H1 (cell line): ENCODE measurements around the gene HOXB9.

Experiments used
- EZH2 ChIP-seq: fragments of 200-600 bp; sonication (generic); IDR thresholded peaks from 2 replicates; pipeline ENCODE4 v1.7.1; 2012; ENCODE audit warnings: low read depth, mild to moderate bottlenecking, moderate library complexity, low read length, inconsistent platforms; ENCODE audit not compliant: severe bottlenecking
- POLR2A ChIP-seq, 2 experiments: IDR thresholded peaks; 1 replicate in 1 of 2; 2 replicates in 1 of 2; pipeline ENCODE4 v1.6.1; 2011; ENCODE audit warnings: low read depth in 2 of 2, low read length in 2 of 2, mild to moderate bottlenecking in 2 of 2; ENCODE audit errors: control extremely low read depth in 1 of 2

DNA sequence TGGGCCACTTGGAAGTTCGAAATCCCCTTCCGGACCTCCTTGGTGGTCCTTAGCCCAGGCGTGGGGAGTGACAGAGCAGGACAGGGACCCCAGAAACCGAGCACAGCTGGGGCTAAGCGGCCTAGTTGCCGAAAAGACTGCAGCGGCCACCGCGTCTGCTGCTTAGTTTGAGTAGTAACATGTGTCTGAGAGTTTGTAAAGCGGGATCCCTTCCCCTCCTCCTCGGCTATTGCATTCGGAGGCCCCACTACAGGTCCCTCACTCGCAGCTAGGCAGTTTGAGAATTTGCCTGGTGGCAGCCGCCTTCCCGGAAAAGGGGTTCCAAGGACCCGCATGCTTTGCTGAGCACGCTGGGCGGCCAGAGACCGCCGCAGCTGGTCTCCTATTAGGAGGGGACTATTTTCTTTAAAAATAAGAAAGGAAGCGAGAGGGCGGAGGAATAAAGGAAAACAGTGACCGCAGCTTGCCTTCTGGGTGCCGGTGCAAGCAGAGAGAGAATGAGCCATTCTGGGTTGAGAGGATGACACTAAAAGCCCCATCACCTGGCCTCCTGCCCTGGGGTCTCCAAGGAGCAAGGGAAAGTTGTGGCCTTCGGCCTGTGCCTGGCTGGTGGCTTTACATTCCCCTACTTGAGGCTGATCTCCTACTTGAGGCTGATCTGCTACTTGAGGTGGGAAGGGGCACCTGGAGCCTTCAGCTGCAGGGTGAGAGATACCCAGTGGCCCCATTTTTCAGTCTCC, 31.4 kb downstream of the HOXB9 start:
- TF ChIP-seq POLR2A (IDR thresholded peaks at IDR 0.05; ENCODE audit: control extremely low read depth in 1 of 2, low read depth in 2 of 2, low read length in 2 of 2): no peak
- TF ChIP-seq EZH2: peak; percentile 98
